ENCODE measurements around the gene CMYA5.

CMYA5 gene

GRCh38 chr5:79691007-79691406 lies 1.4 kb downstream of the CMYA5 start:
- peaks cover 6 to 15% (median 11%) of the 10 kb centered on the region in 4 experiments for H3K36me3 ChIP-seq (ENCODE audit: control insufficient read depth in 4 of 4, insufficient read depth in 4 of 4, low read length in 3 of 4)
- H3K27me3 ChIP-seq (replicated peaks in 2 of 5; ENCODE audit: control insufficient read depth in 4 of 5, insufficient read depth in 5 of 5, low read length in 4 of 5), result no peaks in the 10 kb centered on the region
- POLR2A ChIA-PET, result no interaction called here
- CTCF ChIA-PET, result interaction anchor here (1.0 kb wide), 1 partner anchor 13 kb away, joined by 3 read pairs; no protein-coding TSS in a partner anchor
- no peaks in the 10 kb centered on the region for H3K4me1 ChIP-seq (ENCODE audit: control extremely low read depth in 1 of 4, control insufficient read depth in 4 of 4, insufficient read depth in 4 of 4, low read length in 3 of 4)
- WGBS (ENCODE audit: insufficient coverage), result no CpG with 5 or more reads among the region's 1 CpG
- no peak overlapping the region for H3K4me3 ChIP-seq (ENCODE audit: control insufficient read depth in 1 of 7, extremely low read depth in 1 of 7, insufficient read depth in 4 of 7, low read depth in 2 of 7, low read length in 6 of 7)
- DNase-seq, result no peak
- H3K27ac ChIP-seq (ENCODE audit: insufficient read depth in 1 of 2, low read depth in 1 of 2, low read length in 2 of 2, poor library complexity in 1 of 2, severe bottlenecking in 2 of 2), result no peak overlapping the region
- peaks cover 0 to 7% (median 2%) of the 10 kb centered on the region in 5 experiments for H3K9me3 ChIP-seq (ENCODE audit: control extremely low read depth in 1 of 5, control insufficient read depth in 4 of 5, insufficient read depth in 2 of 5, low read depth in 1 of 5, low read length in 4 of 5)

GRCh38 chr5:79692596-79692995 lies 3.0 kb downstream of the CMYA5 start:
- ChIA-PET POLR2A (interaction anchor here (0.6 kb wide), 1 partner anchor 178 kb away, joined by 3 read pairs; no protein-coding TSS in a partner anchor), CTCF (no interaction called here)
- H3K4me1 ChIP-seq (ENCODE audit: control extremely low read depth in 1 of 4, control insufficient read depth in 4 of 4, insufficient read depth in 4 of 4, low read length in 3 of 4), result peaks cover 0 to 6% (median 0%) of the 10 kb centered on the region in 4 experiments
- peaks cover 0 to 7% (median 2%) of the 10 kb centered on the region in 5 experiments for H3K9me3 ChIP-seq (ENCODE audit: control extremely low read depth in 1 of 5, control insufficient read depth in 4 of 5, insufficient read depth in 2 of 5, low read depth in 1 of 5, low read length in 4 of 5)
- H3K27me3 ChIP-seq (replicated peaks in 2 of 5; ENCODE audit: control insufficient read depth in 4 of 5, insufficient read depth in 5 of 5, low read length in 4 of 5), result no peaks in the 10 kb centered on the region
- WGBS (ENCODE audit: insufficient coverage), result no CpG with 5 or more reads among the region's 1 CpG
- H3K4me3 ChIP-seq (ENCODE audit: control insufficient read depth in 1 of 7, extremely low read depth in 1 of 7, insufficient read depth in 4 of 7, low read depth in 2 of 7, low read length in 6 of 7), result no peak overlapping the region
- no peak overlapping the region for H3K27ac ChIP-seq (ENCODE audit: insufficient read depth in 1 of 2, low read depth in 1 of 2, low read length in 2 of 2, poor library complexity in 1 of 2, severe bottlenecking in 2 of 2)
- H3K36me3 ChIP-seq (ENCODE audit: control insufficient read depth in 4 of 4, insufficient read depth in 4 of 4, low read length in 3 of 4), result peaks cover 5 to 9% (median 7%) of the 10 kb centered on the region in 4 experiments
- DNase-seq, result no peak

DNA sequence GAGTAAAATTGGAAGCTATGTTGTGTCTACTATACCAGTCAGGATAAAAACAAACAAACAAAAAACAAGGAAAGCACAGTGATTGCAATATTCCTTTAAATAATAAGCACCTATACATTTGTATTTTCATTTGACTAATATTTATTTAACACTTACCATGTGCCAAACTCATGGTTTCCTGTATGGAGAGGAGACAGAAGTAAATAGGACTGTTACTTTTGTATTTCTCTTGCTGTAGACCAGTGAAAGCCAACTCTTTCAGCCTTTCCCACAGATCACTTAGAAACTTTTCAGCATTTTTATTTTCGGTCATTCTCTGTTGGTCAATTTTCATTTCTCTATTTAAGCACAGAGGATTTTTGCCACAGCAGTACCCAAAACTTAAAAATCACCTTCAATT lies 4.5 kb downstream of the CMYA5 start:
- no peak overlapping the region for H3K4me3 ChIP-seq (ENCODE audit: control insufficient read depth in 1 of 7, extremely low read depth in 1 of 7, insufficient read depth in 4 of 7, low read depth in 2 of 7, low read length in 6 of 7)
- no peaks in the 10 kb centered on the region for H3K36me3 ChIP-seq (ENCODE audit: control insufficient read depth in 4 of 4, insufficient read depth in 4 of 4, low read length in 3 of 4)
- no peak overlapping the region for H3K27ac ChIP-seq (ENCODE audit: insufficient read depth in 1 of 2, low read depth in 1 of 2, low read length in 2 of 2, poor library complexity in 1 of 2, severe bottlenecking in 2 of 2)
- H3K9me3 ChIP-seq (ENCODE audit: control extremely low read depth in 1 of 5, control insufficient read depth in 4 of 5, insufficient read depth in 2 of 5, low read depth in 1 of 5, low read length in 4 of 5), result peaks cover 0 to 3% (median 0%) of the 10 kb centered on the region in 5 experiments
- DNase-seq, result no peak
- peaks cover 0 to 6% (median 0%) of the 10 kb centered on the region in 4 experiments for H3K4me1 ChIP-seq (ENCODE audit: control extremely low read depth in 1 of 4, control insufficient read depth in 4 of 4, insufficient read depth in 4 of 4, low read length in 3 of 4)
- CTCF ChIA-PET, result no interaction called here
- 100% methylated on average over 1 of the region's 1 CpG for WGBS (ENCODE audit: insufficient coverage)
- H3K27me3 ChIP-seq (replicated peaks in 2 of 5; ENCODE audit: control insufficient read depth in 4 of 5, insufficient read depth in 5 of 5, low read length in 4 of 5), result no peaks in the 10 kb centered on the region
- POLR2A ChIA-PET, result no interaction called here

DNA sequence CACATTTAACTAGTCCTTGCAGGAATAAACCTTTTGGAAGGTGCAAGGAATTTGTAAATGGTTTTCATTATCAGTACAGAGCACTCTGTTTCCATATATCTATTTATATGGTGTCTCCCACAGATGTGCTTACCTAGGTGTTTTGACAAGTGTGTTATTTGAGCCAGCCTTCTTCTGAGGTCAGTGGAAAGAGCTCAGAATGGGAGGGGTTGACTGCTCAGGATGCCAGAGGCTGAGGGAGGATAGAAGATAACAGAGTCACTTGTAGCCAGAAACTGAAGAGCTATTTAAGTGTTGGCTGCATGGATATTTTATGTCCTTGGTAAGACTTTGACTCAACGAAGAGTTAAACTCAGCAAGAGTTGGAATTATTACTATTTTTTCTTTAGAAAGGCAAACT lies 5.0 kb downstream of the CMYA5 start:
- DNase-seq, result peak in 1 of 3 donors; percentile 15
- 60% methylated on average over 1 of the region's 1 CpG for WGBS (ENCODE audit: insufficient coverage)
- H3K4me1 ChIP-seq (ENCODE audit: control extremely low read depth in 1 of 4, control insufficient read depth in 4 of 4, insufficient read depth in 4 of 4, low read length in 3 of 4), result peaks cover 0 to 6% (median 0%) of the 10 kb centered on the region in 4 experiments
- peaks cover 0 to 3% (median 0%) of the 10 kb centered on the region in 5 experiments for H3K9me3 ChIP-seq (ENCODE audit: control extremely low read depth in 1 of 5, control insufficient read depth in 4 of 5, insufficient read depth in 2 of 5, low read depth in 1 of 5, low read length in 4 of 5)
- H3K27me3 ChIP-seq (replicated peaks in 2 of 5; ENCODE audit: control insufficient read depth in 4 of 5, insufficient read depth in 5 of 5, low read length in 4 of 5), result no peaks in the 10 kb centered on the region
- POLR2A ChIA-PET, result no interaction called here
- H3K36me3 ChIP-seq (ENCODE audit: control insufficient read depth in 4 of 4, insufficient read depth in 4 of 4, low read length in 3 of 4), result no peaks in the 10 kb centered on the region
- CTCF ChIA-PET, result no interaction called here
- no peak overlapping the region for H3K27ac ChIP-seq (ENCODE audit: insufficient read depth in 1 of 2, low read depth in 1 of 2, low read length in 2 of 2, poor library complexity in 1 of 2, severe bottlenecking in 2 of 2)
- H3K4me3 ChIP-seq (ENCODE audit: control insufficient read depth in 1 of 7, extremely low read depth in 1 of 7, insufficient read depth in 4 of 7, low read depth in 2 of 7, low read length in 6 of 7), result no peak overlapping the region

DNA sequence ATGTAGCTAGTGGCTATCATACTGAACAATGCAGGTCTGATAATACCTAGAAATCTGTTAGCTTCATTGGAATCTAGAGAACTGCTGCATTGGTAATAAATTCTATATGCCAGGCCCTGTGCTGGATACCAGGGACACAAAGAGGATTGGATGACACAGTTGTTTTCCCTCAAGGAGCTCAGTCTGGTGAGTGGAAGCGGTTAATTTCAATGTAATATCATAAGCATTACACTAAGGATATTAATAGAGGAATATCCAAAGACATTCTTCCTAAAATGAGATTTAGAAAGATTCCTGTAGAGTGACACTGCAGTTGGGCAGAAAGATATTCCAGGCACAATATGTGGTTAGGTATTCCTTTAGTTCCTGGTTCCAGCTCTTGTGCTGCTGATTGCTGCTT lies 5.9 kb downstream of the CMYA5 start:
- no peaks in the 10 kb centered on the region for H3K9me3 ChIP-seq (ENCODE audit: control extremely low read depth in 1 of 5, control insufficient read depth in 4 of 5, insufficient read depth in 2 of 5, low read depth in 1 of 5, low read length in 4 of 5)
- H3K36me3 ChIP-seq (ENCODE audit: control insufficient read depth in 4 of 4, insufficient read depth in 4 of 4, low read length in 3 of 4), result no peaks in the 10 kb centered on the region
- CTCF ChIA-PET, result interaction anchor here (0.7 kb wide), 1 partner anchor 105 kb away, joined by 4 read pairs; no protein-coding TSS in a partner anchor
- H3K27ac ChIP-seq (ENCODE audit: insufficient read depth in 1 of 2, low read depth in 1 of 2, low read length in 2 of 2, poor library complexity in 1 of 2, severe bottlenecking in 2 of 2), result no peak overlapping the region
- H3K4me3 ChIP-seq (ENCODE audit: control insufficient read depth in 1 of 7, extremely low read depth in 1 of 7, insufficient read depth in 4 of 7, low read depth in 2 of 7, low read length in 6 of 7), result no peak overlapping the region
- POLR2A ChIA-PET, result no interaction called here
- peaks cover 0 to 6% (median 0%) of the 10 kb centered on the region in 4 experiments for H3K4me1 ChIP-seq (ENCODE audit: control extremely low read depth in 1 of 4, control insufficient read depth in 4 of 4, insufficient read depth in 4 of 4, low read length in 3 of 4)
- DNase-seq, result no peak
- no CpG with 5 or more reads among the region's 1 CpG for WGBS (ENCODE audit: insufficient coverage)
- no peaks in the 10 kb centered on the region for H3K27me3 ChIP-seq (replicated peaks in 2 of 5; ENCODE audit: control insufficient read depth in 4 of 5, insufficient read depth in 5 of 5, low read length in 4 of 5)

- CTCF ChIA-PET, result interaction anchor here (1.7 to 1.8 kb wide), 2 partner anchors 21 to 31 kb away, joined by 3 to 4 read pairs; no protein-coding TSS in a partner anchor
- POLR2A ChIA-PET, result no interaction called here
Measured at GRCh38 chr5:79697222-79698170, 7.9 kb downstream of the CMYA5 start.

DNA sequence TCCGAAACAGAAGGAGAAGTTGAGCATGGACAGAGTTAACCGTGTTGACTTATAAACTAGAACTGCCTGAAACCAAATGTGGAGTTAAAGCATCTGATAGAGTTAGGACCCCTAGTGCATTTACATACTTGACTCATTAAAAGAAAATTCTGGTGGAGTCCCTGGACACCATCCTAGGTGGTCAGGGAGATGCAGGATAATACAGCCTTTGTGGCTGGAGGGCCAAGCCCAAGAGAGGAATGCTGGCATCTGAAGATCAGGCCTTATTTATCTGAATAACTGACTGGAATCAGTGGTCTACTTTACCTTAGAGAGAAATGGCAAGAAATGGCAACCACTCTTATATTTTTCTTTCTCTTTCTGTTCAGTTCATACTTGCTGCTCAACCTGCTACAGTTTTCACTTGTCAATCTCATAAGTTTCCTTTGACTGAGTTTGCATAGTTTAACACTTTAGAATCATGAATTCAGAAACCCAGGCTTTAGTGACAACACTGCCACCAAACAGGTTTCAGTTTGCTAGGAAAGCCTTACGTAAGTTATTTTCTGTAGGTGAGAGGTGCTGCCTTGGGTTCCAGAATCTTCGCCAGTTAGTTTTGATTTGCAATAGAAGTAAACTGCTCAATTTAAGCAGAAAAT lies 10.2 kb downstream of the CMYA5 start:
- DNase-seq, result no peak
- no peak overlapping the region for H3K4me3 ChIP-seq (ENCODE audit: control insufficient read depth in 1 of 7, extremely low read depth in 1 of 7, insufficient read depth in 4 of 7, low read depth in 2 of 7, low read length in 6 of 7)
- H3K9me3 ChIP-seq (ENCODE audit: control extremely low read depth in 1 of 5, control insufficient read depth in 4 of 5, insufficient read depth in 2 of 5, low read depth in 1 of 5, low read length in 4 of 5), result no peaks in the 10 kb centered on the region
- no peaks in the 10 kb centered on the region for H3K36me3 ChIP-seq (ENCODE audit: control insufficient read depth in 4 of 4, insufficient read depth in 4 of 4, low read length in 3 of 4)
- no peaks in the 10 kb centered on the region for H3K27me3 ChIP-seq (replicated peaks in 2 of 5; ENCODE audit: control insufficient read depth in 4 of 5, insufficient read depth in 5 of 5, low read length in 4 of 5)
- ChIA-PET POLR2A (no interaction called here), CTCF (no interaction called here)
- peaks cover 0 to 11% (median 0%) of the 10 kb centered on the region in 4 experiments for H3K4me1 ChIP-seq (ENCODE audit: control extremely low read depth in 1 of 4, control insufficient read depth in 4 of 4, insufficient read depth in 4 of 4, low read length in 3 of 4)
- H3K27ac ChIP-seq (ENCODE audit: insufficient read depth in 1 of 2, low read depth in 1 of 2, low read length in 2 of 2, poor library complexity in 1 of 2, severe bottlenecking in 2 of 2), result no peak overlapping the region
- WGBS (ENCODE audit: insufficient coverage), result 98% methylated on average over 4 of the region's 4 CpGs

More at GRCh38 chr5:79697222-79698170, 7.9 kb downstream of the CMYA5 start:
- Histone ChIP-seq H3K4me3 (ENCODE audit: control insufficient read depth in 1 of 7, extremely low read depth in 1 of 7, insufficient read depth in 4 of 7, low read depth in 2 of 7, low read length in 6 of 7) (no peak overlapping the region), H3K27me3 (replicated peaks in 2 of 5; ENCODE audit: control insufficient read depth in 4 of 5, insufficient read depth in 5 of 5, low read length in 4 of 5) (no peaks in the 10 kb centered on the region), H3K36me3 (ENCODE audit: control insufficient read depth in 4 of 4, insufficient read depth in 4 of 4, low read length in 3 of 4) (no peaks in the 10 kb centered on the region), H3K4me1 (ENCODE audit: control extremely low read depth in 1 of 4, control insufficient read depth in 4 of 4, insufficient read depth in 4 of 4, low read length in 3 of 4) (peaks cover 0 to 7% (median 0%) of the 10 kb centered on the region in 4 experiments), H3K27ac (ENCODE audit: insufficient read depth in 1 of 2, low read depth in 1 of 2, low read length in 2 of 2, poor library complexity in 1 of 2, severe bottlenecking in 2 of 2) (no peak overlapping the region), H3K9me3 (ENCODE audit: control extremely low read depth in 1 of 5, control insufficient read depth in 4 of 5, insufficient read depth in 2 of 5, low read depth in 1 of 5, low read length in 4 of 5) (no peaks in the 10 kb centered on the region)
- whole genome bisulfite sequencing (ENCODE audit: insufficient coverage), result 91% methylated on average over 1 of the region's 4 CpGs
- DNase-seq, result peak in 2 of 3 donors; percentile 16 to 22
